GM19193 (cell line): ENCODE measurements around the gene KIF3C.

ENCODE experiments used
- POLR2A ChIP-seq: IDR thresholded peaks from 4 replicates; pipeline ENCODE4 v1.6.1; 2011; ENCODE audit not compliant: insufficient read depth, insufficient read length; ENCODE audit errors: extremely low read depth

The KIF3C gene

DNA sequence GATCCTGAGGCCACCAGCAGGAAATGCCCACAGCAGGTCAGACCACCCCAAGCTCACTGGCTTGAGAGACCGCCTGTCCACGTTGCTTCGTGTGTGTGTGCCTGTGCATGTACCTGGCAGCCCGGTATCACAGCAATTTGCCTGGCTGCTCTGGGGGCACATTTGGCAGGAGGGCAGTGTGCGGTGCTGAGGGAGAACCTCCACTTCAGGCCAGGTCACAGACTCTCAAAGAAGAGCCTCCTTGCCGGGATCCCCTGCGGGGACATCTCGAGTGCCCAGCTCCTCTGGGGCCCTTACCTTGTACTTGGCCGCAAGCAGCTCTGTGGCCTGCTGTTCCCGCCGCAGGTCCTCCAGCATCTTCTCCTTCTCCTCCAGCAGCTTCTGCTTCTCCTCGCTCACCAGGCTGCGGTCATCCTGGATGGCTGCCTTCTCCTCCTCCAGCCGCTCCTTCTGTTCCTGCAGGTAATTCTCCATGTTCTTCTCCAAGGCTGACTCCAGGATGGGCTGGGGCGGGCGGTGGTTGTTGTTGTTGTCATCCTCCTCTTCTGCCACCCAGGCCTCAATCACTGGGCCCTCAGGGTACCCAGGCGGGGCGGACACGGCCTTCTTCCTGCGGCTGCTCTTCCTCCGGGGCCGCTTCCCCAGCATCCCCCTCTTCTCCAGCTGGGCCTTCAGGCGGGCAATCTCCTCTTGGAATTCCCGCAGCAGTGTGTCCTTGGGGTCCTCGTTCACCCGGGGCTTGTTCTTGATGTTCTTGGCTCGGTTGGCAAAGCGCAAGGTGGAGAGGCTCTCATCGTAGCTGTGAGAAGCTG is 2.0 kb downstream of the KIF3C start:
- TF ChIP-seq POLR2A: no peak

DNA sequence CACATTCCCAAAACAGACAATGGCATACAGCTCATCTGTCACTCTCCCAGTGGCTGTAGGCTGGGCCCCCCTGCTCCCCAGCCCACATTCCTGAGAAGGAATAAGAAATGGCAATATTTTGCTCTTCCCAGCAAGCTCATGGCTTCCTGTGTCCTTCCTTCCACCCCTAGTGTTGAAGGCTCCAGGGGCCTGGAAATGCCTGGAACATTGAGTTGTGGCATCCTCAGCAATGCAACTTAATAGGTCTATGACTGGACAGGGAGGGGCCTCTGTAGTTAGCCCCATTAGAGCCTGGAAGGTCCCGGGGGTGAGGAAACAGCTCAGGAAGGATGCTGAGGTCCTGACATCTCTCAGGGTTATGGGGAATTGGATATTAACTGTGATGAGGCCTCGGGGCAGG is 3.3 kb downstream of the KIF3C start:
- no peak for TF ChIP-seq POLR2A

DNA sequence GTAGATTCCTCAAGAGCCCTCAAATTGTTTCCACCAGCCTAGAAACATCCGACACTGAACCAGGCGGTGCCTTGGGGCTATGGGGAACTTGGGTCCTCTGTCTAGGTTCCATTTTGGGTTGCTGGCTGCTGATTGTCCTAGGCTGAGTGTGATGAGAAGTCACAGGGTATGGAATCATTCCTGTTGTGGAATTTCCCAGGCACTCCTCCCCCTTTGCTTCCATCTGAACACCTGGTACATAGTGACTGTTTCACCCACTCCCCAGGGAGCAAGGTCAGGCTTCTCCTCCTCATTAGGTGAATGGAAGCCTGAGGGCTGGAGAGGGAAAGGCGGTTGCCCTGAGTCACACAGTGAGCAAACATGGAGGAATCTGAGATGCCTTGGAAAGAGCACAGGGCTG is 4.5 kb downstream of the KIF3C start:
- TF ChIP-seq POLR2A: no peak

DNA sequence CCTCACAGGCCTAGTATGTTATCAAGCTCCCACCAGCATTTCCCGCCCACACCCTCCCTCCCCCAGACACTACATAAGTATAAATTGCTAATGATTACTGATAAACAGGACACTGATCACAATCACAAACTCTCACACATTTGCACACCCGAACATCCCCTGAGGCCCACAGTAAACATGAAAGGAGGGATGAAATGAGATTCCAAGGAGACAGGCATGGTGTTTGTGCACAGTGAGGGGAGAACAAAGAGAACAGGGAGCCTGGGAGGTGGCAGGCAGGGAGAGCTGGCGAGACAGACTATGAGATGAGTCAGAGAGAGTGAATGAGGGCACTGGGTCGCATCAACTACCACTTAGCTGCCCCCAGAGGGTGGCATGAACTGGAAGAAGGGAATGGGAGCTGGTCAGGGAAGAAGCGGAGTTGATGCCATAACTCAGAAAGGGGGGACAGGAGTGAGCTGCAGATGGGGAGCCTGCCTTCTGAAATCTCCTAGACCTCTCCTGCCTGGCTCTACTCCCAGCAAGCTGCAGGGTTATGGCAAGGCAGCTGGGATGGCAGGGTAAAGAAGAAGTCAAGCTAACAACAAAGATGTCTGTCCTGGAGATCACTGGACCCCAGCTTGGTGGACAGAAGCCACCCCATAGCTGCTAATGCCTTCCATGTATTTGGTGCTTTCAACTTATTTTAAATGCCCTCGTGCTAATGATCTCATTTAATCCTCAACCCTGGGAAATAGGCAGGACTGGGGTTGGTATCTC is 5.1 kb downstream of the KIF3C start:
- TF ChIP-seq POLR2A: no peak

DNA sequence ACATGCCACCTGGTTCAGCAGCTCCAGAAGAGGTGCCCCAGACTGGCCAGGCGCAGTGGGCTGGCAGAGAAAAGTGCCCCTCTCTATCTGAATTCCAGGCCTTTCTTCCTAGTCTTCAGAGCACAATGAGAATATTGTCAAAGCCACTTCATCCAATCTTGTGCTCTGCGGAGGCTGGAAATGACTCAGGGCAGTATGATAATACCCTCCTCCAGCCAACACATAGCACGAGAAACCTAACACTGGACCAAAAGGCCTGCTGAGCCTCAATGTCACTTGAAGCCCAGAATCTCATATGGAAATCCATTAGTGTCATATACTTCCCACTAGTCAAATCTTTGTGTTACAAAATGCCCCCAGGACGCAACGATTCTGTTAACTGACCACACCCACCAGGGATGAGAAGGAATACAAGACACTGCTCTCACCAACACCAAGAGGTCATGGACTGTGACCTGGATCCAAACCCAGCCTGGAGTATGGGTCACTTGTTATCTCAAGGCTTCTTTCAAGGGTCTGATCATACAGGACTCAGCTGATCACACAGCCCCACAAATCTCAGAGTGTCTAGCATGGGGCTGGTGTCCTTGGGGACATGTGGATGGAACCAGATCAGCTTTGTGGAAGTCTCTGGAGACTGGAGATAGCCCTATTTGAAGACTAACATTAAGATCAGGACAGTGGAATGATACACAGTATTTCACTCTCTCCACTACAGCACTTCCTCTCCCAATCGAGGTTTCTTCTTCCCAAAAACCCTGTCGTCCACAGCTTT is 10.1 kb downstream of the KIF3C start:
- no peak for TF ChIP-seq POLR2A

DNA sequence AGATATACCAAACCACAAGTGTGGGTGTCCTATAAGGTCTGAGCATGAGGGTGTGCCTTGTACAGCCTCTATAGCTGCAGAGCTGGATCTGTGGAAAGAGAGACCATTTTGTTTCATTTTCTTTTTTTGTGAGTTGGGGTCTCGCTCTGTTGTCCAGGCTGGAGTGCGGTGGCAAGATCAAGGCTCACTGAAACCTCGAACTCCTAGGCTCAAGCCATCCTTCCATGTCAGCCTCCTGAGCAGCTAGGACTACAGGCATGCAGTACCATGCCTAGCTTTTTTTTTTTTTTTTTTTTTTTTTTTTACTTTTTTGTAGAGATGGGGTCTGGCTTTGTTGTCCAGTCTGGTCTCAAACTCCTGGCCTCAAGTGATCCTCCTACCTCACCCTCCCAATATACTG is 10.7 kb downstream of the KIF3C start:
- no peak for TF ChIP-seq POLR2A

DNA sequence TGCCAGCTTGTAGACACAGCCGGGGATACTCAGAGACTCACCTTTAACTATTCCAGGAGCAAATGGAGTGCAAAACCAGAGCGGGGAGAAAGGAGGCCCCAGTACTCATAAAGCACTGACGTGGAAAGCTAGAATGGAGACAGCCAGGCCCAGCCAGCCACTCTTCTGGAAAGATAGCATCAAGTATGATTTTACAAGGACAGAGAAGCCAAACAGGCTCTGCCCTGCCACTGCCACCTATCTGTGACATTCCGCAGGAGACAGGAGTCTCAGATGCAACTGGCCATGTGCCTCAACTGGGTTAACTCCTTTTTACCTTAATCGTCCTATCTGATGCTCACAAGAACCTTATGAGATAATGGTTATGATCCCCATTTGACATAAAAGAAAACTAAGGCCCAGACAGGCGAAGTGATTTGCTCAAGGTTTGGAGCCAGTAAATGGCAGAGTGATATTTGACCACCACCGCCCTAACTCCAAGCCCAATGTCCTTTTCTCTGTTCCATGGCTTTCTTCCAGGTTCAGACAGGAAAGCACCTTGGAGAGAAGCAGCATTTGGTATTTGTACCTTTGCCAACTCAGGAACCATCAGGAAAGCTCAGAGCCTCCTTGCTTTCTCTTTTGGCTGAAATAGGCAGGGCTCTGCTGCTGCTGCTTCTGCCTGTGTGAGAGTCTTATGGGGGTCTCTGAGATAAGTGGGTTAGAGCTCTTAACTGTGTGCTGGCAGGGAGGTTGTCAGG is 15.6 kb downstream of the KIF3C start:
- no peak for TF ChIP-seq POLR2A

DNA sequence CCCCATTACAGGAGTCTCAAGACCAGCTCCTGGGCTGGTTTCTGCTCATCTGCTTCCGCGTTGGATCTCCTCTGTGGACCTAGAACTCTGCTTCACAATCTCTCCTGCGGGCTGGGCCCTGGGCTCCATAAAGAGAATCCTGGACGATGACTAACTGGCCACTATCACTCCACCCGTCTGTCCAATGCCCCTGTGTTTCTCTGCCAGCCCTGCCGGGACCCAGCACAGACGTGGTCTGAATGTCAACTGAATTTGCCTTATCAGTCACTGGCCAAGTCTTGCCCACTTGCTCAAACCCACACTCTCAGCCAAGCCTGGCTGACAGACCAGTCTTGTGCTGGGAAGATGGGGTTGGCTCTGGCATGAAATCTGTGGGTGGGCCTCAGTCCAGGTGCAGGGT is 17.4 kb downstream of the KIF3C start:
- TF ChIP-seq POLR2A: no peak

DNA sequence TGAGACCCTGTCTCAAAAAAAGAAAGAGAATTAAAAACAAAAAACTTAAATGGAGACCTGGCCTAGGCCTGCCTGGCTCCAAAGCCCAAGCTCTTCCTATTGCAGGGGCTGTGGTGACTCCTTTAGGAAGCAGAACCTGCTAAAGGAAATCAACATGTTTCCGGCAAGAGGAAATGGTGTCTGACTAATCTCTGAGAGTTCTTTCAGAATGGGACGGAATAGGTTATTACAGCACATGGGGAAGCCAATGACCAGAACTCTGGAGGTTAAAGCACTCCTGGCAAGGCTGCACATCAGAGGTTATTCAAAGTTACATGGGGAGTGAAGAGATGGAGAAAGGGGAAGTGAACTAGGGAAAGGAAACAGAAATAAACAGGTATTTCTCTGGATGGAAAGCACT is 21.4 kb downstream of the KIF3C start:
- TF ChIP-seq POLR2A: no peak

DNA sequence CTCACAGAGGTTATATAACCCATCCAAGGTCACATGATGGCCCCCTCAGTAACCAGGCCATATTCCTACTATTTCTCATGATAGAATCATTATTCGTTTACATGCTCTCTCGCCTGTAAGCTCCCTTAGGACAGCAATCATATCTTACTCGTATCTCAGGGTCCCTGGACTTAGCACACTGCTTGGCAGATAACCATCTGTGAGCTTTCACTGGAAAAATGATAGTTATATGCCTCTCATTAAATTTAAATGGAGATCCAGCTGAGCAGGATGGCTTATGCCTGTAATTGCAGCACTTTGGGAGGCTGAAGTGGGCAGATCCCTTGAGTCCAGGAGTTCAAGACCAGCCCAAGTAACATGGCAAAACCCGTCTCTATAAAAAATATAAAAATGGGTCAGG is 21.9 kb downstream of the KIF3C start:
- no peak for TF ChIP-seq POLR2A

DNA sequence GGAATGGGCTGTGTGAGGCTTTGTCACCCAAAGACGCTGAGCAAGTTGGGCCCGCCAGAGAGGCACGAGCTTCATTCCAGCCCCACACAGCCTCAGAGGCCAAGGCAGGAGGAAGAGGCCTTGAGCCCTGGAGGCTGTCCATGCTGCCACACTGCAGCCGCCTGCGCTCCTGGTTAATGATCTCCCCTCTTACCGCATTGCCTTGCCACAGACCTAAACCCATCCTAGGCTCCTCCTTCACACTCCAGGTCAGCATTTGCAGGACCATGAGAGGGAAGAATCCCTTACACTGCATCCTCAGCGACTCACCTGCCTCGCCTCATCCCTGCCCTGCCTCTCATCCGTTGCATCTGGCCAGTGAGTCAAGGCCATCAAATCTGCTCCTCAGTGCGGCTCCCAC is 24.6 kb downstream of the KIF3C start:
- no peak for TF ChIP-seq POLR2A

DNA sequence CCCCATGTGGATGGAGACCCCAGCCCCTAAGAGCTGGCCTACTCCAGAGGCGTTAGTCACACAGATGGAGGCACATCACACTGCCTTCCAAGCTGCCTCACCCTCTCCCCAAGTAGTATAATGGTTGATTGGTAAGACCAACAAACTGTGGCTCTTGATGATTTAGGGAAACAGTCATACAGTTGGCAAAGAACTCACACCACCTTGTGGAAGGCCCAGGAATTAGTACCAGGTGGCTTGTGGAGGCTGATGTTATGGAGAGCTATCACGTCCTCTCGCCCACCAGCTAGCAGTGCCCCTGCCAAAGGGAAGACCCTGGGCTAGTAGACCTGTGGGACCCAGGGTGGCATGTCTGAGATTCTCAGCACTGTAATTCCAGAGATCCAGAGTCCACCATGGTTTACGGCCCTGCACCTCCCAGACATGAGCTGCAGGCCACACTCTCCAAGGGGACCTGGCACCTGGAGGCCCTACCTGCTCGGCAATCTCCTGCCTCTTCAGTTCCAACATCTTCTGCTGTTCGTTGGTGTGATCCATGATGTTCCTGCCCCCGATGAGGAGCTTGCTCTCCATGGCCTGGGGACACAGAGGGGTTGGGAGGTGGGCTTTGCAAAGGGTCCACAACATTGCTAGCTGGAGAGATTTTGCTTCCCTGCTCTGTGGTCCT is 26.3 kb downstream of the KIF3C start:
- no peak for TF ChIP-seq POLR2A

DNA sequence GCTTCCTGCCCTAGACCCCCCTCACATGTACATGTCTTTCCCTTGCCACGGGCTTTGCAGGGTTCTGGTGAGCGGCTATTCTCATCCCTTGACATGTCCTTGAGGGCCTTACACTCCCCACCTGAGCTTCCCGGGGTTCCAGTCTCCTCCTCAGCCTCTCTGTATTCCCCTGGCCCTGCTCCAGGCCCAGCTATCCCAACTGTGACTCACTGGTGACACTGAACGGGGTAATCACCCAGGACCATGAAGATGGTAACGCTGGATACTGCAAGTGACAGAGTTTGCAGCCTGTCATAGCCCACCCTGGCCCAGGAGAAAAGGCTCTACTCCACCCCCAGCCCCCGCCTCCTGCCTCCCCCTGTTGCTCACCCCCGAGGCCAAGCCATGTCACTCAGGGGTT is 27.3 kb downstream of the KIF3C start:
- no peak for TF ChIP-seq POLR2A

DNA sequence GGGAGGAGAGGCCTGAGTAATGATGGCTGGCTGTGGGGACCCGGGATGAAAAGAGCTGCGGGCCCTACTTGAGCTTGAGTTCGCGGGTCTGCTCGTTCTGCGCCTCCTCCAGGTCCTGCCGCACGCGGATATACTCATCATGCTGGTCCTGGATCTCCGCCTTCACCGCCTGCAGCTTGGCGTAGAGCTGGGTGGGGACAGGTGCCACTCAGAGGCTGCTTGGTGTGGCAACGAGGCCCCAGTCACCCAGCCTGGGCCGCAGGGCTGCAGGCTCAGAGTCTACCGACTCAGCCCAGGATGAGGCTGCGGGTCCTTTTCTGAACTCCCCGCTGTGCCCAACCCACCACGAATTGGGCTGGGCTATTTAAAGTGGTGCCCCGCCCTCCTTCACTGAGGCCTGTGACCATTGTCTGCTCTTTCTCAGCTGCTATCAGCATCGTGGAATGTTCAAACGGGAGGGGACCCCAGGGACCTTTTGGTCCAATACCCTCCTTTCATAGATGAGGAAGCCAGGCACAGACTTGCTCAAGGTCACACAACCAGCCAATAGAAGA is 28.0 kb downstream of the KIF3C start:
- no peak for TF ChIP-seq POLR2A

DNA sequence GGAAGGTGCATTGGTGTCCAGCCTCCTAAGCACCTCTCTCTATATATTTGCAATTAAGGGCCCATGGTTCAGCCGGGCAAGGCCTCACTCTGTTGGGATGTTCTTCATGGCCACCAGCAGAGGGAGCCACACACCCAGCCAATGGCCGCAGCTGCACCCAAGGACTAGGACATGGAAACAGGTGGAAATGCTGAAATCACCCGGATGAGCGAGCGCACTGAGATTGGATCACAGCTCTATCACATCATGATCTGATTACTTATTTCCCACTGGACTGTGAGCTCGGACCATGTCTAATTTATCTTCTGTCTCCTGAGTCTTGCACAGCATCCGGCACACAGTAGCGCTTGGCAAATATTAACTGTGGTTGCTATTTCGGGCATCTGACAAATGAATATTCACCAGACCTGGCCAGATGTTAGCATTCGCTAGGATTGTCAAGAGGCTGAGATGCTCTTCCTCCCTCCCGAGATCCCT is 31.2 kb downstream of the KIF3C start:
- TF ChIP-seq POLR2A: no peak

DNA sequence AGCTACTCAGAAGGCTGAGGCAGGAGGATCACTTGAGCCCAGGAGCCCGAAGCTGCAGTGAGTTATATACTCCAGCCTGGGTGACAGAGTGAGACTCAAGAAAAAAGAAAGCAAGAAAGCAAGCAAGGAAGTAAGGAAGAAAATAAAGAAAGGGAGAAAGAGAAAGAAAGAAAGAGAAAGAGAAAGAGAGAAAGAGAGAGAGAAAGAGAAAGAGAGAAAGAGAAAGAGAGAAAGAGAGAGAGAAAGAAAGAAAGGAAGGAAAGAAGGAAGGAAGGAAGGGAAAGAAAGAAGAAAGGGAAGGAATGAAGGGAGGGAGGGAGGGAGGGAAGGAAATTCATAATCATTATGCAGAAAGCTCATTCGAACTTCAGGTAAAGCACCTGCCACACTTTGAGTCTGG is 33.9 kb downstream of the KIF3C start:
- TF ChIP-seq POLR2A: no peak
